ENCODE measurements around the gene MAP3K9. TPM values are rescaled to one million over a fixed set of nuclear protein-coding genes. Genes with fewer than 3 reads are reported as not detected.

The MAP3K9 gene
- total and polyA plus RNA-seq, 2 of the 8 experiments (the other 6 are each of a cell fraction or from before 2014, with no cell fraction given) = 9.8 to 24.7 TPM

DNA sequence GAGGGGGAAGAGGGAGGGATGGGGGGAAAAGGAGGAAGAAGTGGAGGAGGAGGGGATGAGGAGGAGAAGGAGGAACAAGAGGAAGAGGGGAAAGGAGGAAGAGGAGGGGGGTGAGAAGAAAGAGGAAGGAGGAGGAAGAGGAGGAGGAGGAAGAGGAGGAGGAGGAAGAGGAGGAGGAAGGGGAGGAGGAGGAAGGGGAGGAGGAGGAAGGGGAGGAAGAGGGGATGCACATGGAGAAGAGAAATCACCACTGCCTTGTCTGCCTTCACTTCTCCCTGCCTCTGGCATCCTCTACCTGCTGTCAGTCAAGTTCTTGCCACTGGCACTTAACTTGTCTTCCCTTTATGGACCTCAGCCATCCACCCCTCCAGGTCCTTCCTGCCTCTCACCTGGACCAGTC is 107.7 kb downstream of the MAP3K9 start:
- H2BK5ac ChIP-seq (ENCODE audit: low read depth, low read length) = no peak overlapping the region
- no peak overlapping the region for H4K91ac ChIP-seq (replicated peaks; ENCODE audit: insufficient read length, low read length)
- H3K23me2 ChIP-seq (ENCODE audit: low read depth, low read length) = peaks cover 2% of the 10 kb centered on the region; the same call in 1 of the 2 replicates
- no peaks in the 10 kb centered on the region for H3K79me2 ChIP-seq (ENCODE audit: control insufficient read depth in 1 of 2, insufficient read depth in 2 of 2, low read length in 2 of 2)
- H2BK12ac ChIP-seq (ENCODE audit: low read depth, low read length) = no peak overlapping the region; the same call in 1 of the 2 replicates
- H3K4me1 ChIP-seq (replicated peaks in 1 of 4; ENCODE audit: control insufficient read depth in 3 of 4, insufficient read depth in 4 of 4, low read length in 3 of 4) = peaks cover 2 to 14% (median 6%) of the 10 kb centered on the region in 4 experiments; a peak in 6 of 7 replicates
- no peak overlapping the region for H2BK15ac ChIP-seq (ENCODE audit: low read length)
- H2BK120ac ChIP-seq (replicated peaks; ENCODE audit: low read depth, low read length) = no peak overlapping the region
- no peak for FAIRE-seq
- TF ChIP-seq BRCA1 (IDR thresholded peaks at IDR 0.05; ENCODE audit: low read depth, low read length) = no peak
- no peak for TF ChIP-seq RFX5 (IDR thresholded peaks at IDR 0.05; ENCODE audit: borderline replicate concordance, low read depth, low read length)
- H3K4ac ChIP-seq (replicated peaks; ENCODE audit: insufficient read length, low read depth, low read length) = no peak overlapping the region
- H3K27me3 ChIP-seq (replicated peaks in 1 of 4; ENCODE audit: control insufficient read depth in 3 of 4, extremely low read depth in 1 of 4, insufficient read depth in 3 of 4, low read length in 3 of 4) = no peaks in the 10 kb centered on the region
- no peak overlapping the region for H2BK20ac ChIP-seq (ENCODE audit: low read length)
- no peak overlapping the region for H3K56ac ChIP-seq (replicated peaks; ENCODE audit: insufficient read length, low read depth, low read length)
- H4K20me1 ChIP-seq (replicated peaks in 1 of 2; ENCODE audit: control insufficient read depth in 1 of 2, insufficient read depth in 2 of 2, low read length in 2 of 2) = no peaks in the 10 kb centered on the region
- H3K14ac ChIP-seq (ENCODE audit: insufficient read length) = no peak overlapping the region
- H3K9me3 ChIP-seq (ENCODE audit: insufficient read depth in 2 of 2, low read depth in 1 of 2, low read length in 1 of 2) = no peaks in the 10 kb centered on the region
- no peak overlapping the region for H3K27ac ChIP-seq (ENCODE audit: low read depth, low read length)
- H3K18ac ChIP-seq (ENCODE audit: extremely low read depth, low read length) = no peak overlapping the region
- DNase-seq (ENCODE audit: low read depth in 1 of 2, low spot score in 2 of 2) = no peak
- H3K23ac ChIP-seq (ENCODE audit: insufficient read length) = no peak overlapping the region
- no peak overlapping the region for H4K8ac ChIP-seq (ENCODE audit: extremely low read depth, insufficient read depth, low read length)
- no peak overlapping the region for H4K5ac ChIP-seq (ENCODE audit: insufficient read length, low read depth, low read length)
- H2AK5ac ChIP-seq (ENCODE audit: low read depth, low read length) = no peak overlapping the region
- no peak overlapping the region for H2AFZ ChIP-seq (ENCODE audit: low read length)
- CTCF ChIA-PET (ENCODE audit: partially characterized antibody) = interaction anchor here (0.9 to 3.6 kb wide), 4 partner anchors 9 to 276 kb away, joined by 3 to 30 read pairs (median 6); no protein-coding TSS in a partner anchor
- POLR2A ChIA-PET (ENCODE audit: partially characterized antibody) = interaction anchor here (7.6 kb wide), 1 partner anchor 8 kb away, joined by 43 read pairs; no protein-coding TSS in a partner anchor
- H3K4me3 ChIP-seq (ENCODE audit: extremely low read depth in 1 of 4, insufficient read depth in 2 of 4, low read depth in 3 of 4, low read length in 4 of 4) = no peak overlapping the region
- H3K9ac ChIP-seq (replicated peaks in 1 of 4; ENCODE audit: extremely low read depth in 1 of 4, low read depth in 3 of 4, low read length in 3 of 4) = no peak overlapping the region
- no peak overlapping the region for H3K4me2 ChIP-seq (ENCODE audit: insufficient read depth in 1 of 2, low read depth in 2 of 2, low read length in 2 of 2)
- no peaks in the 10 kb centered on the region for H3K36me3 ChIP-seq (ENCODE audit: control insufficient read depth in 2 of 4, insufficient read depth in 4 of 4, low read length in 3 of 4)
- H3K79me1 ChIP-seq (ENCODE audit: low read depth, low read length) = no peaks in the 10 kb centered on the region

Measured in H1 (cell line).